HEK293 (cell line): Measurements from ENCODE around the gene FYCO1.
"Not testable (repeated sequence)": the region's sequence is repeated elsewhere in the genome, so short reads cannot be mapped to it uniquely, and the experiment has no call there.

Experiments used
- CTCF ChIP-seq: fragments of 450-650 bp; formaldehyde crosslinking; IDR thresholded peaks from 2 replicates; pipeline ENCODE4 v1.5.1; 2016; ENCODE audit warnings: missing biosample characterization, missing genetic modification characterization
- OVOL3 ChIP-seq: fragments of 450-650 bp; formaldehyde crosslinking; IDR thresholded peaks from 2 replicates; pipeline ENCODE4 v1.5.1; 2016; ENCODE audit warnings: missing biosample characterization, missing genetic modification characterization
- SP2 ChIP-seq: fragments of 450-650 bp; formaldehyde crosslinking; IDR thresholded peaks from 2 replicates; pipeline ENCODE4 v1.5.1; 2016; ENCODE audit warnings: missing biosample characterization, missing genetic modification characterization
- ZBTB26 ChIP-seq: fragments of 450-650 bp; formaldehyde crosslinking; optimal IDR thresholded peaks from 2 replicates; pipeline ENCODE3; 2016; ENCODE audit warnings: missing biosample characterization, mild to moderate bottlenecking, missing genetic modification characterization
- ZFP41 ChIP-seq: fragments of 450-650 bp; formaldehyde crosslinking; IDR thresholded peaks from 2 replicates; pipeline ENCODE4 v1.5.1; 2016; ENCODE audit warnings: missing biosample characterization, missing genetic modification characterization, borderline replicate concordance
- ZNF121 ChIP-seq: fragments of 450-650 bp; formaldehyde crosslinking; IDR thresholded peaks from 2 replicates; pipeline ENCODE4 v1.5.1; 2016; ENCODE audit warnings: missing biosample characterization, missing genetic modification characterization
- ZNF280C ChIP-seq: fragments of 450-650 bp; formaldehyde crosslinking; IDR thresholded peaks from 2 replicates; pipeline ENCODE4 v1.5.1; 2016; ENCODE audit warnings: missing biosample characterization, missing genetic modification characterization
- ZNF324 ChIP-seq: fragments of 450-650 bp; formaldehyde crosslinking; IDR thresholded peaks from 2 replicates; pipeline ENCODE4 v1.5.1; 2016; ENCODE audit warnings: missing biosample characterization, missing genetic modification characterization
- ZNF621 ChIP-seq: fragments of 450-650 bp; formaldehyde crosslinking; IDR thresholded peaks from 2 replicates; pipeline ENCODE4 v1.5.1; 2017; ENCODE audit warnings: missing biosample characterization, missing genetic modification characterization
- ZNF670 ChIP-seq: fragments of 450-650 bp; formaldehyde crosslinking; IDR thresholded peaks from 2 replicates; pipeline ENCODE4 v1.5.1; 2016; ENCODE audit warnings: missing biosample characterization, missing genetic modification characterization, low read depth
- TF ChIP-seq, protein P1 (sequence below): fragments of 450-650 bp; formaldehyde crosslinking; IDR thresholded peaks from 2 replicates; pipeline ENCODE4 v1.5.1; 2017; ENCODE audit warnings: missing biosample characterization, mild to moderate bottlenecking, missing genetic modification characterization, moderate library complexity
- TF ChIP-seq, protein P2 (sequence below): IDR thresholded peaks from 2 replicates; pipeline ENCODE4 v1.6.1; 2011; ENCODE audit warnings: mild to moderate bottlenecking, low read depth, low read length, borderline replicate concordance
- TF ChIP-seq, protein P3 (sequence below): fragments of 450-650 bp; formaldehyde crosslinking; IDR thresholded peaks from 2 replicates; pipeline ENCODE4 v1.5.1; 2016; ENCODE audit warnings: missing biosample characterization, missing genetic modification characterization
- TF ChIP-seq, protein P4 (sequence below): fragments of 450-650 bp; formaldehyde crosslinking; conservative IDR thresholded peaks from 2 replicates; pipeline ENCODE4 v1.5.1; 2016; ENCODE audit warnings: low read depth, missing biosample characterization, missing genetic modification characterization

GRCh38 chr3:45997499-45997898 lies 1.9 kb upstream of the FYCO1 start:
- TF ChIP-seq ZNF621; CTCF; ZNF121; SP2 (tag by site-specific recombination); ZNF280C (tag by site-specific recombination); ZBTB26 (tag by site-specific recombination); ZNF324 (tag by site-specific recombination); ZNF670 (tag by site-specific recombination); ZFP41 (tag by site-specific recombination); OVOL3 (tag by site-specific recombination): not testable (repeated sequence)
- TF ChIP-seq, protein P1, sequence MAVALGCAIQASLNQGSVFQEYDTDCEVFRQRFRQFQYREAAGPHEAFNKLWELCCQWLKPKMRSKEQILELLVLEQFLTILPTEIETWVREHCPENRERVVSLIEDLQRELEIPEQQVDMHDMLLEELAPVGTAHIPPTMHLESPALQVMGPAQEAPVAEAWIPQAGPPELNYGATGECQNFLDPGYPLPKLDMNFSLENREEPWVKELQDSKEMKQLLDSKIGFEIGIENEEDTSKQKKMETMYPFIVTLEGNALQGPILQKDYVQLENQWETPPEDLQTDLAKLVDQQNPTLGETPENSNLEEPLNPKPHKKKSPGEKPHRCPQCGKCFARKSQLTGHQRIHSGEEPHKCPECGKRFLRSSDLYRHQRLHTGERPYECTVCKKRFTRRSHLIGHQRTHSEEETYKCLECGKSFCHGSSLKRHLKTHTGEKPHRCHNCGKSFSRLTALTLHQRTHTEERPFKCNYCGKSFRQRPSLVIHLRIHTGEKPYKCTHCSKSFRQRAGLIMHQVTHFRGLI (tag by site-specific recombination) = not testable (repeated sequence)
- TF ChIP-seq, protein P2, sequence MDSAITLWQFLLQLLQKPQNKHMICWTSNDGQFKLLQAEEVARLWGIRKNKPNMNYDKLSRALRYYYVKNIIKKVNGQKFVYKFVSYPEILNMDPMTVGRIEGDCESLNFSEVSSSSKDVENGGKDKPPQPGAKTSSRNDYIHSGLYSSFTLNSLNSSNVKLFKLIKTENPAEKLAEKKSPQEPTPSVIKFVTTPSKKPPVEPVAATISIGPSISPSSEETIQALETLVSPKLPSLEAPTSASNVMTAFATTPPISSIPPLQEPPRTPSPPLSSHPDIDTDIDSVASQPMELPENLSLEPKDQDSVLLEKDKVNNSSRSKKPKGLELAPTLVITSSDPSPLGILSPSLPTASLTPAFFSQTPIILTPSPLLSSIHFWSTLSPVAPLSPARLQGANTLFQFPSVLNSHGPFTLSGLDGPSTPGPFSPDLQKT = not testable (repeated sequence)
- TF ChIP-seq, protein P3, sequence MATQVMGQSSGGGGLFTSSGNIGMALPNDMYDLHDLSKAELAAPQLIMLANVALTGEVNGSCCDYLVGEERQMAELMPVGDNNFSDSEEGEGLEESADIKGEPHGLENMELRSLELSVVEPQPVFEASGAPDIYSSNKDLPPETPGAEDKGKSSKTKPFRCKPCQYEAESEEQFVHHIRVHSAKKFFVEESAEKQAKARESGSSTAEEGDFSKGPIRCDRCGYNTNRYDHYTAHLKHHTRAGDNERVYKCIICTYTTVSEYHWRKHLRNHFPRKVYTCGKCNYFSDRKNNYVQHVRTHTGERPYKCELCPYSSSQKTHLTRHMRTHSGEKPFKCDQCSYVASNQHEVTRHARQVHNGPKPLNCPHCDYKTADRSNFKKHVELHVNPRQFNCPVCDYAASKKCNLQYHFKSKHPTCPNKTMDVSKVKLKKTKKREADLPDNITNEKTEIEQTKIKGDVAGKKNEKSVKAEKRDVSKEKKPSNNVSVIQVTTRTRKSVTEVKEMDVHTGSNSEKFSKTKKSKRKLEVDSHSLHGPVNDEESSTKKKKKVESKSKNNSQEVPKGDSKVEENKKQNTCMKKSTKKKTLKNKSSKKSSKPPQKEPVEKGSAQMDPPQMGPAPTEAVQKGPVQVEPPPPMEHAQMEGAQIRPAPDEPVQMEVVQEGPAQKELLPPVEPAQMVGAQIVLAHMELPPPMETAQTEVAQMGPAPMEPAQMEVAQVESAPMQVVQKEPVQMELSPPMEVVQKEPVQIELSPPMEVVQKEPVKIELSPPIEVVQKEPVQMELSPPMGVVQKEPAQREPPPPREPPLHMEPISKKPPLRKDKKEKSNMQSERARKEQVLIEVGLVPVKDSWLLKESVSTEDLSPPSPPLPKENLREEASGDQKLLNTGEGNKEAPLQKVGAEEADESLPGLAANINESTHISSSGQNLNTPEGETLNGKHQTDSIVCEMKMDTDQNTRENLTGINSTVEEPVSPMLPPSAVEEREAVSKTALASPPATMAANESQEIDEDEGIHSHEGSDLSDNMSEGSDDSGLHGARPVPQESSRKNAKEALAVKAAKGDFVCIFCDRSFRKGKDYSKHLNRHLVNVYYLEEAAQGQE (tag by site-specific recombination) = not testable (repeated sequence)
- TF ChIP-seq, protein P4, sequence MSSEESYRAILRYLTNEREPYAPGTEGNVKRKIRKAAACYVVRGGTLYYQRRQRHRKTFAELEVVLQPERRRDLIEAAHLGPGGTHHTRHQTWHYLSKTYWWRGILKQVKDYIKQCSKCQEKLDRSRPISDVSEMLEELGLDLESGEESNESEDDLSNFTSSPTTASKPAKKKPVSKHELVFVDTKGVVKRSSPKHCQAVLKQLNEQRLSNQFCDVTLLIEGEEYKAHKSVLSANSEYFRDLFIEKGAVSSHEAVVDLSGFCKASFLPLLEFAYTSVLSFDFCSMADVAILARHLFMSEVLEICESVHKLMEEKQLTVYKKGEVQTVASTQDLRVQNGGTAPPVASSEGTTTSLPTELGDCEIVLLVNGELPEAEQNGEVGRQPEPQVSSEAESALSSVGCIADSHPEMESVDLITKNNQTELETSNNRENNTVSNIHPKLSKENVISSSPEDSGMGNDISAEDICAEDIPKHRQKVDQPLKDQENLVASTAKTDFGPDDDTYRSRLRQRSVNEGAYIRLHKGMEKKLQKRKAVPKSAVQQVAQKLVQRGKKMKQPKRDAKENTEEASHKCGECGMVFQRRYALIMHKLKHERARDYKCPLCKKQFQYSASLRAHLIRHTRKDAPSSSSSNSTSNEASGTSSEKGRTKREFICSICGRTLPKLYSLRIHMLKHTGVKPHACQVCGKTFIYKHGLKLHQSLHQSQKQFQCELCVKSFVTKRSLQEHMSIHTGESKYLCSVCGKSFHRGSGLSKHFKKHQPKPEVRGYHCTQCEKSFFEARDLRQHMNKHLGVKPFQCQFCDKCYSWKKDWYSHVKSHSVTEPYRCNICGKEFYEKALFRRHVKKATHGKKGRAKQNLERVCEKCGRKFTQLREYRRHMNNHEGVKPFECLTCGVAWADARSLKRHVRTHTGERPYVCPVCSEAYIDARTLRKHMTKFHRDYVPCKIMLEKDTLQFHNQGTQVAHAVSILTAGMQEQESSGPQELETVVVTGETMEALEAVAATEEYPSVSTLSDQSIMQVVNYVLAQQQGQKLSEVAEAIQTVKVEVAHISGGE = not testable (repeated sequence)
